HepG2 (cell line): ENCODE data around the gene ZNF3. TPM values are rescaled to one million over a fixed set of nuclear protein-coding genes. Genes with fewer than 3 reads are reported as not detected.
A peak's percentile ranks its signal among the peaks of the same experiment; 100 is the strongest.

Experiments used
- BRD4 ChIP-seq: sonication (generic); formaldehyde crosslinking; IDR thresholded peaks from 2 replicates; pipeline ENCODE4 v1.4.0; 2020; ENCODE audit warnings: missing genetic modification reagents
- CBX2 ChIP-seq, 2 experiments: fragments of 200-600 bp in 1 of 2; sonication (generic); formaldehyde crosslinking in 1 of 2; IDR thresholded peaks; 2 replicates each; pipeline versions ENCODE4 v1.7.0 to v1.8.1; 2018 to 2022; ENCODE audit warnings: low read depth in 2 of 2, low read length in 1 of 2, mild to moderate bottlenecking in 1 of 2, missing genetic modification reagents in 1 of 2
- IKZF1 ChIP-seq: fragments of 450-650 bp; IDR thresholded peaks from 2 replicates; pipeline ENCODE4 v1.7.1; 2016
- MLLT10 ChIP-seq: sonication (generic); formaldehyde crosslinking; IDR thresholded peaks from 2 replicates; pipeline ENCODE4 v1.4.0; 2020; ENCODE audit warnings: missing genetic modification reagents
- SCMH1 ChIP-seq: sonication (generic); formaldehyde crosslinking; IDR thresholded peaks from 2 replicates; pipeline ENCODE4 v1.9.0; 2021; ENCODE audit warnings: missing genetic modification reagents, mild to moderate bottlenecking, borderline replicate concordance
- STAT5B ChIP-seq: sonication (generic); formaldehyde crosslinking; IDR thresholded peaks from 2 replicates; pipeline ENCODE4 v1.4.0; 2020; ENCODE audit warnings: missing genetic modification reagents
- ZBTB20 ChIP-seq: sonication (generic); formaldehyde crosslinking; IDR thresholded peaks from 2 replicates; pipeline ENCODE4 v1.8.1; 2023; ENCODE audit warnings: missing genetic modification reagents, low read depth, mild to moderate bottlenecking, borderline replicate concordance
- ZNF235 ChIP-seq: sonication (generic); formaldehyde crosslinking; IDR thresholded peaks from 2 replicates; pipeline ENCODE4 v1.8.1; 2023; ENCODE audit warnings: mild to moderate bottlenecking, missing genetic modification reagents, borderline replicate concordance
- ZNF367 ChIP-seq: sonication (generic); formaldehyde crosslinking; IDR thresholded peaks from 2 replicates; pipeline ENCODE4 v1.4.0; 2020; ENCODE audit warnings: missing genetic modification reagents, borderline replicate concordance
- ZNF562 ChIP-seq: sonication (generic); formaldehyde crosslinking; IDR thresholded peaks from 2 replicates; pipeline ENCODE4 v1.8.0; 2022; ENCODE audit warnings: missing genetic modification reagents, borderline replicate concordance
- ZNF614 ChIP-seq: IDR thresholded peaks from 2 replicates; pipeline ENCODE4 v1.6.1; 2018; ENCODE audit warnings: missing biosample characterization, missing genetic modification reagents, inconsistent platforms, borderline replicate concordance
- ZSCAN29 ChIP-seq: sonication (generic); formaldehyde crosslinking; conservative IDR thresholded peaks from 2 replicates; pipeline ENCODE4 v1.4.0; 2020; ENCODE audit warnings: mild to moderate bottlenecking, missing genetic modification reagents
- polyA plus RNA-seq, 8 experiments: library from polyadenylated mRNA; depleted of rRNA in 3 of 8; stranded (reverse) in 7 of 8; unstranded in 1 of 8; fragments of >200 nt; fragmentation: Illumina TruSeq in 4 of 8; extraction: Trizol in 4 of 8; gene quantifications; 2 replicates each; pipeline versions ENCODE4 v1.2.1 to v1.2.3, GENCODE V29; 2011 to 2016; ENCODE audit warnings: low read depth in 4 of 8, missing spikeins in 1 of 8, mixed read lengths in 1 of 8; ENCODE audit not compliant: insufficient read depth in 1 of 8
- total RNA-seq, 5 experiments: library from RNA; depleted of rRNA; stranded (reverse); fragments of >200 nt; fragmentation: Illumina TruSeq; extraction: Trizol; gene quantifications; 2 replicates each; pipeline ENCODE4 v1.2.3, GENCODE V29; 2016; ENCODE audit warnings: low read depth in 1 of 5
- TF ChIP-seq, protein P1 (sequence below): sonication (generic); formaldehyde crosslinking; IDR thresholded peaks from 2 replicates; pipeline ENCODE4 v1.4.0; 2020; ENCODE audit warnings: missing genetic modification reagents
- TF ChIP-seq, protein P2 (sequence below): sonication (generic); formaldehyde crosslinking; IDR thresholded peaks from 2 replicates; pipeline ENCODE4 v1.4.0; 2020; ENCODE audit warnings: missing genetic modification reagents, mild to moderate bottlenecking, borderline replicate concordance
- TF ChIP-seq, protein P3 (sequence below): sonication (generic); formaldehyde crosslinking; conservative IDR thresholded peaks from 2 replicates; pipeline ENCODE4 v1.4.0; 2020; ENCODE audit warnings: missing genetic modification reagents
- TF ChIP-seq, protein P4 (sequence below): sonication (generic); formaldehyde crosslinking; IDR thresholded peaks from 2 replicates; pipeline ENCODE4 v1.8.1; 2023; ENCODE audit warnings: mild to moderate bottlenecking, missing genetic modification reagents

The ZNF3 gene
- total and polyA plus RNA-seq, 2 of the 13 experiments (the other 11 are each of a cell fraction or from before 2014, with no cell fraction given): 33.7 to 56.9 TPM

DNA sequence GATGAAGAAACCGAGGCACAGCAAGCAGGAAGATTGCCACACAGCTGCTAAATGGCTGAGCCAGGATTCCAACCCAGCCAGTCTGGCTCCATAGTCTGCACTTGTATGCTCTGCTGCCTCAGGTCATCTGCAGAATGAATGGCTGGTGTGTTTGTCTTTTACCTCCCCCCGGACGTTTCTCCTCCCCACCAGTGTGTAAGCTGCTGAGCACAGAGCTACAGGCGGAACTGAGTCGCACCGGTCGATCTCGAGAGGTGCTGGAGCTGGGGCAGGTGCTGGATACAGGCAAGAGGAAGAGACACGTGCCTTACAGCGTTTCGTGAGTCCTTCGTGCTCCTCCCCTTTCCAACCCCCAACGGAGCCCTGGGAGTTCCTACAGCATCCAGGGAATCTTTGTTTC lies 40.5 kb upstream of the ZNF3 start (continued):
- TF ChIP-seq, protein P1, sequence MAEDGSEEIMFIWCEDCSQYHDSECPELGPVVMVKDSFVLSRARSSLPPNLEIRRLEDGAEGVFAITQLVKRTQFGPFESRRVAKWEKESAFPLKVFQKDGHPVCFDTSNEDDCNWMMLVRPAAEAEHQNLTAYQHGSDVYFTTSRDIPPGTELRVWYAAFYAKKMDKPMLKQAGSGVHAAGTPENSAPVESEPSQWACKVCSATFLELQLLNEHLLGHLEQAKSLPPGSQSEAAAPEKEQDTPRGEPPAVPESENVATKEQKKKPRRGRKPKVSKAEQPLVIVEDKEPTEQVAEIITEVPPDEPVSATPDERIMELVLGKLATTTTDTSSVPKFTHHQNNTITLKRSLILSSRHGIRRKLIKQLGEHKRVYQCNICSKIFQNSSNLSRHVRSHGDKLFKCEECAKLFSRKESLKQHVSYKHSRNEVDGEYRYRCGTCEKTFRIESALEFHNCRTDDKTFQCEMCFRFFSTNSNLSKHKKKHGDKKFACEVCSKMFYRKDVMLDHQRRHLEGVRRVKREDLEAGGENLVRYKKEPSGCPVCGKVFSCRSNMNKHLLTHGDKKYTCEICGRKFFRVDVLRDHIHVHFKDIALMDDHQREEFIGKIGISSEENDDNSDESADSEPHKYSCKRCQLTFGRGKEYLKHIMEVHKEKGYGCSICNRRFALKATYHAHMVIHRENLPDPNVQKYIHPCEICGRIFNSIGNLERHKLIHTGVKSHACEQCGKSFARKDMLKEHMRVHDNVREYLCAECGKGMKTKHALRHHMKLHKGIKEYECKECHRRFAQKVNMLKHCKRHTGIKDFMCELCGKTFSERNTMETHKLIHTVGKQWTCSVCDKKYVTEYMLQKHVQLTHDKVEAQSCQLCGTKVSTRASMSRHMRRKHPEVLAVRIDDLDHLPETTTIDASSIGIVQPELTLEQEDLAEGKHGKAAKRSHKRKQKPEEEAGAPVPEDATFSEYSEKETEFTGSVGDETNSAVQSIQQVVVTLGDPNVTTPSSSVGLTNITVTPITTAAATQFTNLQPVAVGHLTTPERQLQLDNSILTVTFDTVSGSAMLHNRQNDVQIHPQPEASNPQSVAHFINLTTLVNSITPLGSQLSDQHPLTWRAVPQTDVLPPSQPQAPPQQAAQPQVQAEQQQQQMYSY: no peak
- TF ChIP-seq STAT5B (CRISPR knock-in tag) (no peak), ZSCAN29 (CRISPR knock-in tag) (0 out of 2 replicates have a peak, but pooled peaks have one; percentile 62), SCMH1 (CRISPR knock-in tag) (no peak), ZNF367 (no peak), CBX2 (IDR thresholded peaks at IDR 0.05; ENCODE audit: low read depth, low read length) (no peak), CBX2 (CRISPR knock-in tag; IDR thresholded peaks at IDR 0.05; ENCODE audit: low read depth) (no peak), MLLT10 (CRISPR knock-in tag) (no peak), ZNF235 (CRISPR knock-in tag) (no peak), ZNF614 (peak; percentile 76; the same call in 1 of the 2 replicates), IKZF1 (no peak), ZBTB20 (CRISPR knock-in tag) (no peak; the same call in 1 of the 2 replicates), BRD4 (CRISPR knock-in tag) (no peak), ZNF562 (CRISPR knock-in tag) (no peak)
- TF ChIP-seq, protein P2, sequence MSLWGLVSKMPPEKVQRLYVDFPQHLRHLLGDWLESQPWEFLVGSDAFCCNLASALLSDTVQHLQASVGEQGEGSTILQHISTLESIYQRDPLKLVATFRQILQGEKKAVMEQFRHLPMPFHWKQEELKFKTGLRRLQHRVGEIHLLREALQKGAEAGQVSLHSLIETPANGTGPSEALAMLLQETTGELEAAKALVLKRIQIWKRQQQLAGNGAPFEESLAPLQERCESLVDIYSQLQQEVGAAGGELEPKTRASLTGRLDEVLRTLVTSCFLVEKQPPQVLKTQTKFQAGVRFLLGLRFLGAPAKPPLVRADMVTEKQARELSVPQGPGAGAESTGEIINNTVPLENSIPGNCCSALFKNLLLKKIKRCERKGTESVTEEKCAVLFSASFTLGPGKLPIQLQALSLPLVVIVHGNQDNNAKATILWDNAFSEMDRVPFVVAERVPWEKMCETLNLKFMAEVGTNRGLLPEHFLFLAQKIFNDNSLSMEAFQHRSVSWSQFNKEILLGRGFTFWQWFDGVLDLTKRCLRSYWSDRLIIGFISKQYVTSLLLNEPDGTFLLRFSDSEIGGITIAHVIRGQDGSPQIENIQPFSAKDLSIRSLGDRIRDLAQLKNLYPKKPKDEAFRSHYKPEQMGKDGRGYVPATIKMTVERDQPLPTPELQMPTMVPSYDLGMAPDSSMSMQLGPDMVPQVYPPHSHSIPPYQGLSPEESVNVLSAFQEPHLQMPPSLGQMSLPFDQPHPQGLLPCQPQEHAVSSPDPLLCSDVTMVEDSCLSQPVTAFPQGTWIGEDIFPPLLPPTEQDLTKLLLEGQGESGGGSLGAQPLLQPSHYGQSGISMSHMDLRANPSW (CRISPR knock-in tag): no peak
- TF ChIP-seq, protein P3, sequence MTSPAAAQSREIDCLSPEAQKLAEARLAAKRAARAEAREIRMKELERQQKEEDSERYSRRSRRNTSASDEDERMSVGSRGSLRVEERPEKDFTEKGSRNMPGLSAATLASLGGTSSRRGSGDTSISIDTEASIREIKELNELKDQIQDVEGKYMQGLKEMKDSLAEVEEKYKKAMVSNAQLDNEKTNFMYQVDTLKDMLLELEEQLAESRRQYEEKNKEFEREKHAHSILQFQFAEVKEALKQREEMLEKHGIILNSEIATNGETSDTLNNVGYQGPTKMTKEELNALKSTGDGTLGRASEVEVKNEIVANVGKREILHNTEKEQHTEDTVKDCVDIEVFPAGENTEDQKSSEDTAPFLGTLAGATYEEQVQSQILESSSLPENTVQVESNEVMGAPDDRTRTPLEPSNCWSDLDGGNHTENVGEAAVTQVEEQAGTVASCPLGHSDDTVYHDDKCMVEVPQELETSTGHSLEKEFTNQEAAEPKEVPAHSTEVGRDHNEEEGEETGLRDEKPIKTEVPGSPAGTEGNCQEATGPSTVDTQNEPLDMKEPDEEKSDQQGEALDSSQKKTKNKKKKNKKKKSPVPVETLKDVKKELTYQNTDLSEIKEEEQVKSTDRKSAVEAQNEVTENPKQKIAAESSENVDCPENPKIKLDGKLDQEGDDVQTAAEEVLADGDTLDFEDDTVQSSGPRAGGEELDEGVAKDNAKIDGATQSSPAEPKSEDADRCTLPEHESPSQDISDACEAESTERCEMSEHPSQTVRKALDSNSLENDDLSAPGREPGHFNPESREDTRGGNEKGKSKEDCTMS (CRISPR knock-in tag): no peak
- TF ChIP-seq, protein P4, sequence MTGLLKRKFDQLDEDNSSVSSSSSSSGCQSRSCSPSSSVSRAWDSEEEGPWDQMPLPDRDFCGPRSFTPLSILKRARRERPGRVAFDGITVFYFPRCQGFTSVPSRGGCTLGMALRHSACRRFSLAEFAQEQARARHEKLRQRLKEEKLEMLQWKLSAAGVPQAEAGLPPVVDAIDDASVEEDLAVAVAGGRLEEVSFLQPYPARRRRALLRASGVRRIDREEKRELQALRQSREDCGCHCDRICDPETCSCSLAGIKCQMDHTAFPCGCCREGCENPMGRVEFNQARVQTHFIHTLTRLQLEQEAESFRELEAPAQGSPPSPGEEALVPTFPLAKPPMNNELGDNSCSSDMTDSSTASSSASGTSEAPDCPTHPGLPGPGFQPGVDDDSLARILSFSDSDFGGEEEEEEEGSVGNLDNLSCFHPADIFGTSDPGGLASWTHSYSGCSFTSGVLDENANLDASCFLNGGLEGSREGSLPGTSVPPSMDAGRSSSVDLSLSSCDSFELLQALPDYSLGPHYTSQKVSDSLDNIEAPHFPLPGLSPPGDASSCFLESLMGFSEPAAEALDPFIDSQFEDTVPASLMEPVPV (CRISPR knock-in tag): no peak
